ENCODE data around the gene ENDOV. TPM values are rescaled to one million over a fixed set of nuclear protein-coding genes. Genes with fewer than 3 reads are reported as not detected.

ENDOV gene
- total and polyA plus RNA-seq, 2 of the 13 experiments (the other 11 are each of a cell fraction or from before 2014, with no cell fraction given) = 15.1 to 17.1 TPM

DNA sequence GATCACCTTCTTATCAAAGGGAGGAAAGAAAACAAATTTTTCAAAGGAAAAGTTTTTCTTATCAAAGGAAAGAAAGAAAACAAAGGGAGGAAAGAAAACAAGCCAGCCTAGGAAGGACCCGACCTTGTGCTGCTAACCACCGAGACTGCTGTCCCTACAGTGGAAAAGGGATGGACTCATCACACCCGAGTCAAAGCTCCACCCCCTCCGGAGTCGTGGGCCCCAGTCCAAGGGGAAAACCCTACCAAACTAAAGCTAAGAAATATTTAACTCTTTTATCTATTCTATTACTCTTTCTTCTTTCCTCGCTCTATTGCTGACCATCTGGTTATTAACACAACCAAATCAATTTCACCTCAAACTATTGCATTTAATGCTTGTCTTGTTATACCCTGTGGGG, 6.1 kb upstream of the ENDOV start:
- TF ChIP-seq SAP130 (CRISPR knock-in tag; IDR thresholded peaks at IDR 0.05; ENCODE audit: low read depth) (0 out of 2 replicates have a peak, but pooled peaks have one; percentile 16), CBX1 (IDR thresholded peaks at IDR 0.05; ENCODE audit: low read depth) (no peak)
- Histone ChIP-seq H3K4me3 (replicated peaks in 1 of 3; ENCODE audit: insufficient read depth in 1 of 3, low read depth in 2 of 3, low read length in 3 of 3) (no peak overlapping the region), H3K36me3 (replicated peaks in 1 of 2; ENCODE audit: control insufficient read depth in 1 of 2, insufficient read depth in 2 of 2, low read length in 2 of 2) (no peaks in the 10 kb centered on the region), H3K79me2 (ENCODE audit: insufficient read depth, low read length) (no peaks in the 10 kb centered on the region), H3K9ac (ENCODE audit: insufficient read depth, low read depth, low read length) (no peak overlapping the region), H2AFZ (ENCODE audit: low read length) (no peak overlapping the region), H3K4me2 (ENCODE audit: low read depth, low read length) (peak overlapping the region; percentile 34), H3K4me1 (ENCODE audit: insufficient read depth, low read length) (peaks cover 20% of the 10 kb centered on the region; the same call in 1 of the 2 replicates), H3K9me3 (ENCODE audit: low read length) (no peaks in the 10 kb centered on the region), H4K20me1 (ENCODE audit: insufficient read depth, low read length) (no peaks in the 10 kb centered on the region), H3K27me3 (ENCODE audit: control insufficient read depth in 1 of 2, insufficient read depth in 2 of 2, low read length in 2 of 2) (peaks cover 0 to 2% of the 10 kb centered on the region in 2 experiments; a peak in 3 of 5 replicates), H3K27ac (ENCODE audit: extremely low read length, insufficient read depth, low read length) (no peak overlapping the region)
- ChIA-PET CTCF (ENCODE audit: low intra/inter-chr PET ratio, low total read pairs) (no interaction called here), POLR2A (no interaction called here)
- BruUV-seq (replicated peaks) = no TSS peak
- no peak for ATAC-seq
- in situ Hi-C loops (cut with HindIII; ENCODE audit: extremely low pct_ligation_motif_present, low pct_unique_long_range_greater_than_20kb) (no loop called here), intact Hi-C loops (cut with micrococcal nuclease; ENCODE audit: unreplicated experiment) (no loop called here)
- no peak for FAIRE-seq
- WGBS (ENCODE audit: low lambda C conversion rate) = 13% methylated on average over 6 of the region's 6 CpGs
- DNase-seq (ENCODE audit: low spot score) = no peak

DNA sequence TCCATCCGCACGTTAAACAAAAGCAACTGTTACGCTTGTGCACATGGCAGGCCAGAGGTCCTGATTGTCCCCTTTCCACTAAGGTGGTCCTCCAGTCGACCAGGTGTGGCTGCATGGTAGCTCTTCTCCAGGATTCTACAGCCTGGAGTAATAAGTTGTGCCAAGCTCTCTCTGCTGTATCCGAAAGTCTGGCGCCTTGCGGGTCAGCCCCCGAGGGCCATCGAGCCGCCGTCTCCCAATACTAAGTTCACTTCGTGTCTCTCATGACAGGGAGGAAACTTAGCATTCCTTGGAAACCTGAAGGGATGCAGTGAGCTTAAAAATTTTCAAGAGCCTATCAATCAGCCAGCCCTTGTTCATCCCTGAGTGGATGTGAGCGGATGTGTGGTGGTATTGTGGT, 5.3 kb upstream of the ENDOV start:
- ChIA-PET CTCF (ENCODE audit: low intra/inter-chr PET ratio, low total read pairs) (no interaction called here), POLR2A (interaction anchor here (0.6 kb wide), 1 partner anchor 256 kb away, joined by 4 read pairs; no protein-coding TSS in a partner anchor)
- H4K20me1 ChIP-seq (ENCODE audit: insufficient read depth, low read length) = no peaks in the 10 kb centered on the region
- no peak overlapping the region for H3K4me3 ChIP-seq (replicated peaks in 1 of 3; ENCODE audit: insufficient read depth in 1 of 3, low read depth in 2 of 3, low read length in 3 of 3)
- no peaks in the 10 kb centered on the region for H3K9me3 ChIP-seq (ENCODE audit: low read length)
- H3K27me3 ChIP-seq (ENCODE audit: control insufficient read depth in 1 of 2, insufficient read depth in 2 of 2, low read length in 2 of 2) = peaks cover 0 to 2% of the 10 kb centered on the region in 2 experiments; a peak in 3 of 5 replicates
- TF ChIP-seq, protein P1, sequence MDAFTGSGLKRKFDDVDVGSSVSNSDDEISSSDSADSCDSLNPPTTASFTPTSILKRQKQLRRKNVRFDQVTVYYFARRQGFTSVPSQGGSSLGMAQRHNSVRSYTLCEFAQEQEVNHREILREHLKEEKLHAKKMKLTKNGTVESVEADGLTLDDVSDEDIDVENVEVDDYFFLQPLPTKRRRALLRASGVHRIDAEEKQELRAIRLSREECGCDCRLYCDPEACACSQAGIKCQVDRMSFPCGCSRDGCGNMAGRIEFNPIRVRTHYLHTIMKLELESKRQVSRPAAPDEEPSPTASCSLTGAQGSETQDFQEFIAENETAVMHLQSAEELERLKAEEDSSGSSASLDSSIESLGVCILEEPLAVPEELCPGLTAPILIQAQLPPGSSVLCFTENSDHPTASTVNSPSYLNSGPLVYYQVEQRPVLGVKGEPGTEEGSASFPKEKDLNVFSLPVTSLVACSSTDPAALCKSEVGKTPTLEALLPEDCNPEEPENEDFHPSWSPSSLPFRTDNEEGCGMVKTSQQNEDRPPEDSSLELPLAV (CRISPR knock-in tag; conservative IDR thresholded peaks at IDR 0.05; ENCODE audit: low read depth) = no peak
- TF ChIP-seq KLF6 (CRISPR knock-in tag; IDR thresholded peaks at IDR 0.05) (no peak), SMARCE1 (IDR thresholded peaks at IDR 0.05; ENCODE audit: borderline replicate concordance) (no peak), TSC22D2 (CRISPR knock-in tag; IDR thresholded peaks at IDR 0.05; ENCODE audit: borderline replicate concordance) (no peak), ZNF678 (CRISPR knock-in tag; IDR thresholded peaks at IDR 0.05) (no peak), ZNF7 (CRISPR knock-in tag; IDR thresholded peaks at IDR 0.05) (no peak), GATA4 (IDR thresholded peaks at IDR 0.05; ENCODE audit: borderline replicate concordance, low read depth) (no peak), DPF2 (CRISPR knock-in tag; IDR thresholded peaks at IDR 0.05; ENCODE audit: borderline replicate concordance, low read depth) (no peak)
- TF ChIP-seq, protein P2, sequence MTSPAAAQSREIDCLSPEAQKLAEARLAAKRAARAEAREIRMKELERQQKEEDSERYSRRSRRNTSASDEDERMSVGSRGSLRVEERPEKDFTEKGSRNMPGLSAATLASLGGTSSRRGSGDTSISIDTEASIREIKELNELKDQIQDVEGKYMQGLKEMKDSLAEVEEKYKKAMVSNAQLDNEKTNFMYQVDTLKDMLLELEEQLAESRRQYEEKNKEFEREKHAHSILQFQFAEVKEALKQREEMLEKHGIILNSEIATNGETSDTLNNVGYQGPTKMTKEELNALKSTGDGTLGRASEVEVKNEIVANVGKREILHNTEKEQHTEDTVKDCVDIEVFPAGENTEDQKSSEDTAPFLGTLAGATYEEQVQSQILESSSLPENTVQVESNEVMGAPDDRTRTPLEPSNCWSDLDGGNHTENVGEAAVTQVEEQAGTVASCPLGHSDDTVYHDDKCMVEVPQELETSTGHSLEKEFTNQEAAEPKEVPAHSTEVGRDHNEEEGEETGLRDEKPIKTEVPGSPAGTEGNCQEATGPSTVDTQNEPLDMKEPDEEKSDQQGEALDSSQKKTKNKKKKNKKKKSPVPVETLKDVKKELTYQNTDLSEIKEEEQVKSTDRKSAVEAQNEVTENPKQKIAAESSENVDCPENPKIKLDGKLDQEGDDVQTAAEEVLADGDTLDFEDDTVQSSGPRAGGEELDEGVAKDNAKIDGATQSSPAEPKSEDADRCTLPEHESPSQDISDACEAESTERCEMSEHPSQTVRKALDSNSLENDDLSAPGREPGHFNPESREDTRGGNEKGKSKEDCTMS (CRISPR knock-in tag; conservative IDR thresholded peaks at IDR 0.05) = no peak
- WGBS (ENCODE audit: low lambda C conversion rate) = 86% methylated on average over 13 of the region's 13 CpGs
- intact Hi-C loops (cut with micrococcal nuclease; ENCODE audit: unreplicated experiment) = no loop called here
- no peak overlapping the region for H2AFZ ChIP-seq (ENCODE audit: low read length)
- H3K9ac ChIP-seq (ENCODE audit: insufficient read depth, low read depth, low read length) = no peak overlapping the region
- DNase-seq (ENCODE audit: low spot score) (no peak), FAIRE-seq (no peak), ATAC-seq (no peak)
- H3K4me1 ChIP-seq (ENCODE audit: insufficient read depth, low read length) = peaks cover 25% of the 10 kb centered on the region; the same call in 1 of the 2 replicates
- no peak overlapping the region for H3K27ac ChIP-seq (ENCODE audit: extremely low read length, insufficient read depth, low read length)
- H3K4me2 ChIP-seq (ENCODE audit: low read depth, low read length) = no peak overlapping the region
- no peaks in the 10 kb centered on the region for H3K79me2 ChIP-seq (ENCODE audit: insufficient read depth, low read length)
- in situ Hi-C loops (cut with HindIII; ENCODE audit: extremely low pct_ligation_motif_present, low pct_unique_long_range_greater_than_20kb) = no loop called here
- no TSS peak for BruUV-seq (replicated peaks)
- H3K36me3 ChIP-seq (replicated peaks in 1 of 2; ENCODE audit: control insufficient read depth in 1 of 2, insufficient read depth in 2 of 2, low read length in 2 of 2) = no peaks in the 10 kb centered on the region
